ENCODE measurements around the gene USP27X. TPM values are rescaled to one million over a fixed set of nuclear protein-coding genes. Genes with fewer than 3 reads are reported as not detected.
A peak's percentile ranks its signal among the peaks of the same experiment; 100 is the strongest.

The USP27X gene
- 2.3 and 3.0 TPM in 2 replicates for total RNA-seq
- polyA plus RNA-seq = 2.2 and 2.6 TPM in 2 replicates
- 2.3 and 2.4 TPM in 2 replicates for polyA plus RNA-seq (2012)
- polyA minus RNA-seq (ENCODE audit: low replicate concordance) = 2.3 and 5.0 TPM in 2 replicates

DNA sequence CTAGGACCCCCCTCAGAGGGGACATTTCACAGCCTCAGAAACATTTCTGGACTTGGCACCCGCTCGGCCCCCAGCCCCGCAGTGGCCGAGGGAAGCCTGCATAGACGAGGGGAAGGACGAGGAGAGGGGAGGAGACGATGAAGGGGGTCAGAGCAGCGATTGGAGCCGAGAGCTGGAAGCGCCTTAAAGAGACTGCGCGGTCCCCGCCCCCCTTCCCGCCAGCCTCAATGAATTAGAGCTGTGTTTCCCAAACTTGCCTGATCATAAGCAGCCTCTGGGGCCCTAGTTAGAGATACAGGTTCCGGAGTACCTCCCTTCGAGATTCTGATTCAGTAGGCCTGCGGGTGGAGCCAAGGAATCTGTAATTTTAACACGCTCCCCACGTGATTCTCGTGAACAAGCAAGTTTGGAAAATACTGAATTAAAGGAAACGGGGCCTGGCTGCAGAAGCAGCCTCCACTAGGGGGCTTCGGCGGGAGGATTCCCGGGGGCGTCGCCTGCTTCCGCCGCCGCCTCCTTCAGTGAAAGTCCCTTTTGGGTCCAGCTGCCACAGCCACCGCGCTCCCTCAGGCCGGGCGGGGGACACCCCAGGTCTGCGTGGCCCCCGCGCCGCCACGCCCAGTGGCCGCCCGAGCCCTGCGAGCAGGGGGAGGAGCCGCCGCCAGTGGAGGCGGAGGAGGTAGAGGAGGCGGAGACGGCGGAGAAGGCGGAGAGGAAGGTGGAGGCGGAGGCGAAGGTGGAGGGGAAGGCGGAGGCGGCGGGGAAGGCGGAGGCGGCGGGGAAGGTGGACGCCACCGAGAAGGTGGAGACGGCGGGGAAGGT is at the start of gene USP27X:
Gene USP27X, plus strand, starts transcription at position 651 of the 822 bp plus-strand sequence. CDS start 824 bp downstream, outside the sequence.
- H3K9me3 ChIP-seq (ENCODE audit: control insufficient read depth, insufficient read depth, low read depth, low read length) = no peaks in the 10 kb centered on the region

DNA sequence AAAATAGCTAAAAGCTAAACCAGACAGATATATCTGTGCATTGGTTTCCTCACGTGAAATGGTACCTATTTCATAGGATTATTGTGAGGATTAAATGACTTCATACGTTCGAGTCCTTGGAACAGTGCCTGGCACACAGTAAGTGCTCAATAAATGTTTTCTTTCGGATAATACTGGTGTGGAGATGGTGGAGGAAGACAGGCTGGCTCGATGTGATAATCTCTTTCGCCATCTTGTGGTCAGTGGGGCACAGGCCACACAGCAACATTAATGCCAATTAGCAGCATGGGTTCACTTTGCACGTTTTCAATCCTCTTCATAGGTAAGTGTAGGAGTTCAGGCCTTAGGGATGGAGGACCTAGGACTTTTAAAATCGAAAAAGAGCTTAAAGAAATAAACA is 40.9 kb upstream of the USP27X start:
- peak; percentile 3 to 20 for DNase-seq (ENCODE audit: low read depth in 2 of 2)

More for the DNA sequence above, at the start of gene USP27X:
- peak within 1 kb of the TSS; percentile 77 for H2AFZ ChIP-seq (ENCODE audit: low read length)
- H3K4me3 ChIP-seq (replicated peaks in 1 of 4; ENCODE audit: control extremely low read depth in 1 of 4, insufficient read depth in 1 of 4, low read depth in 3 of 4, low read length in 4 of 4) = peak within 1 kb of the TSS; percentile 40 to 70 (median 56)
- H4K20me1 ChIP-seq (ENCODE audit: control insufficient read depth, extremely low read depth, insufficient read depth, low read length) = no peaks in the 10 kb centered on the region
- H3K27ac ChIP-seq (ENCODE audit: insufficient read depth, low read length) = peak within 1 kb of the TSS; percentile 51
- H3K79me2 ChIP-seq (ENCODE audit: control insufficient read depth, insufficient read depth, low read length) = no peaks in the 10 kb centered on the region
- H3K4me1 ChIP-seq (ENCODE audit: control insufficient read depth, extremely low read depth, insufficient read depth, low read length) = no peaks in the 10 kb centered on the region
- H3K36me3 ChIP-seq (ENCODE audit: control insufficient read depth, insufficient read depth, low read length) = no peaks in the 10 kb centered on the region
- H3K27me3 ChIP-seq (ENCODE audit: control insufficient read depth, insufficient read depth, low read length) = no peaks in the 10 kb centered on the region
- peak within 1 kb of the TSS; percentile 65 for H3K9ac ChIP-seq (ENCODE audit: insufficient read depth, low read length)
- peak within 1 kb of the TSS; percentile 82 for H3K4me2 ChIP-seq (ENCODE audit: extremely low read depth, insufficient read depth, low read length)
- DNase-seq (ENCODE audit: low read depth in 2 of 2) = peak; percentile 79 to 88
- no peak for TF ChIP-seq EZH2 (IDR thresholded peaks at IDR 0.05; ENCODE audit: low read length, missing control alignments)
- TF ChIP-seq, protein P1, sequence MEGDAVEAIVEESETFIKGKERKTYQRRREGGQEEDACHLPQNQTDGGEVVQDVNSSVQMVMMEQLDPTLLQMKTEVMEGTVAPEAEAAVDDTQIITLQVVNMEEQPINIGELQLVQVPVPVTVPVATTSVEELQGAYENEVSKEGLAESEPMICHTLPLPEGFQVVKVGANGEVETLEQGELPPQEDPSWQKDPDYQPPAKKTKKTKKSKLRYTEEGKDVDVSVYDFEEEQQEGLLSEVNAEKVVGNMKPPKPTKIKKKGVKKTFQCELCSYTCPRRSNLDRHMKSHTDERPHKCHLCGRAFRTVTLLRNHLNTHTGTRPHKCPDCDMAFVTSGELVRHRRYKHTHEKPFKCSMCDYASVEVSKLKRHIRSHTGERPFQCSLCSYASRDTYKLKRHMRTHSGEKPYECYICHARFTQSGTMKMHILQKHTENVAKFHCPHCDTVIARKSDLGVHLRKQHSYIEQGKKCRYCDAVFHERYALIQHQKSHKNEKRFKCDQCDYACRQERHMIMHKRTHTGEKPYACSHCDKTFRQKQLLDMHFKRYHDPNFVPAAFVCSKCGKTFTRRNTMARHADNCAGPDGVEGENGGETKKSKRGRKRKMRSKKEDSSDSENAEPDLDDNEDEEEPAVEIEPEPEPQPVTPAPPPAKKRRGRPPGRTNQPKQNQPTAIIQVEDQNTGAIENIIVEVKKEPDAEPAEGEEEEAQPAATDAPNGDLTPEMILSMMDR (conservative IDR thresholded peaks at IDR 0.05 in 1 of 2, IDR thresholded peaks at IDR 0.05 in 1 of 2; ENCODE audit: low read depth in 1 of 2, low read length in 2 of 2) = peak; percentile 49 to 53

DNA sequence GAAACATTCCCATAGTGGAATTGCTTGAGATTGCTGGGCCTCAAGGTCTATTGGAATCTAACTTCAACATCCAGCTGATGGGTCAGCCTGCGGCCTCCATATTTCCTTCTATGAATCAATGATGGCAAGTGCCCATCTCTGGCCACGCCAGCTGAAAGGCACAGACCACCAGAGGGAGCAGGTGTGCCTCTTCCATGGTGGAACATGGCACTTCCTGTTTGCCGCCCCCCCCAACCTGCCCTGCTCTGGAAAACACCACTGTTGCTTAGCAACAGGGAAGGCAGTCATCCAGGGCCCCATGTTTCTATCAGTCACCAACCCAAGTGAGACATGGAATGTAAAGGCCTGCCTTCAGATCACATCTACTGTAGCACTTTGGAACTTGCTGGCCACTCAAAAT is 38.6 kb upstream of the USP27X start:
- no peaks in the 10 kb centered on the region for H4K20me1 ChIP-seq (ENCODE audit: control insufficient read depth, extremely low read depth, insufficient read depth, low read length)
- no peak overlapping the region for H3K4me3 ChIP-seq (replicated peaks in 1 of 4; ENCODE audit: control extremely low read depth in 1 of 4, insufficient read depth in 1 of 4, low read depth in 3 of 4, low read length in 4 of 4)
- H3K27ac ChIP-seq (ENCODE audit: insufficient read depth, low read length) = no peak overlapping the region
- no peak overlapping the region for H3K4me2 ChIP-seq (ENCODE audit: extremely low read depth, insufficient read depth, low read length)
- no peaks in the 10 kb centered on the region for H3K9me3 ChIP-seq (ENCODE audit: control insufficient read depth, insufficient read depth, low read depth, low read length)
- no peak overlapping the region for H3K9ac ChIP-seq (ENCODE audit: insufficient read depth, low read length)
- no peaks in the 10 kb centered on the region for H3K4me1 ChIP-seq (ENCODE audit: control insufficient read depth, extremely low read depth, insufficient read depth, low read length)
- peak; percentile 22 to 28 for DNase-seq (ENCODE audit: low read depth in 2 of 2)
- no peaks in the 10 kb centered on the region for H3K36me3 ChIP-seq (ENCODE audit: control insufficient read depth, insufficient read depth, low read length)
- H3K27me3 ChIP-seq (ENCODE audit: control insufficient read depth, insufficient read depth, low read length) = no peaks in the 10 kb centered on the region
- H2AFZ ChIP-seq (ENCODE audit: low read length) = no peak overlapping the region
- H3K79me2 ChIP-seq (ENCODE audit: control insufficient read depth, insufficient read depth, low read length) = no peaks in the 10 kb centered on the region
- no peak for TF ChIP-seq EZH2 (IDR thresholded peaks at IDR 0.05; ENCODE audit: low read length, missing control alignments)
- TF ChIP-seq, protein P1 (conservative IDR thresholded peaks at IDR 0.05 in 1 of 2, IDR thresholded peaks at IDR 0.05 in 1 of 2; ENCODE audit: low read depth in 1 of 2, low read length in 2 of 2) = peak; percentile 5 to 29

More for the DNA sequence above, 40.9 kb upstream of the USP27X start:
- Histone ChIP-seq H3K4me1 (ENCODE audit: control insufficient read depth, extremely low read depth, insufficient read depth, low read length) (no peaks in the 10 kb centered on the region), H3K4me2 (ENCODE audit: extremely low read depth, insufficient read depth, low read length) (no peak overlapping the region), H3K27me3 (ENCODE audit: control insufficient read depth, insufficient read depth, low read length) (no peaks in the 10 kb centered on the region), H4K20me1 (ENCODE audit: control insufficient read depth, extremely low read depth, insufficient read depth, low read length) (no peaks in the 10 kb centered on the region), H3K9me3 (ENCODE audit: control insufficient read depth, insufficient read depth, low read depth, low read length) (no peaks in the 10 kb centered on the region), H2AFZ (ENCODE audit: low read length) (no peak overlapping the region), H3K79me2 (ENCODE audit: control insufficient read depth, insufficient read depth, low read length) (no peaks in the 10 kb centered on the region), H3K27ac (ENCODE audit: insufficient read depth, low read length) (no peak overlapping the region), H3K9ac (ENCODE audit: insufficient read depth, low read length) (no peak overlapping the region), H3K36me3 (ENCODE audit: control insufficient read depth, insufficient read depth, low read length) (no peaks in the 10 kb centered on the region), H3K4me3 (replicated peaks in 1 of 4; ENCODE audit: control extremely low read depth in 1 of 4, insufficient read depth in 1 of 4, low read depth in 3 of 4, low read length in 4 of 4) (no peak overlapping the region)
- TF ChIP-seq EZH2 (IDR thresholded peaks at IDR 0.05; ENCODE audit: low read length, missing control alignments) = no peak
- TF ChIP-seq, protein P1 (conservative IDR thresholded peaks at IDR 0.05 in 1 of 2, IDR thresholded peaks at IDR 0.05 in 1 of 2; ENCODE audit: low read depth in 1 of 2, low read length in 2 of 2) = peak; percentile 43 to 63
